Ectodermal cell (in vitro differentiated cells): ENCODE data around the gene ACER3.
"Not testable (repeated sequence)": the region's sequence is repeated elsewhere in the genome, so short reads cannot be mapped to it uniquely, and the experiment has no call there.

Experiments used
- H3K27ac ChIP-seq: 2 replicates; pipeline ENCODE4 v1.7.0; 2013; ENCODE audit warnings: mild to moderate bottlenecking, low read depth, low read length; ENCODE audit not compliant: insufficient read depth, poor library complexity, severe bottlenecking
- H3K27me3 ChIP-seq: 2 replicates; pipeline ENCODE4 v1.7.0; 2013; ENCODE audit warnings: mild to moderate bottlenecking, low read length; ENCODE audit not compliant: insufficient read depth, control insufficient read depth, poor library complexity, severe bottlenecking
- H3K36me3 ChIP-seq: one replicate; pipeline ENCODE4 v1.7.0; 2013; ENCODE audit warnings: low read length; ENCODE audit not compliant: control insufficient read depth, insufficient read depth
- H3K4me1 ChIP-seq: one replicate; pipeline ENCODE4 v1.7.0; 2013; ENCODE audit warnings: low read length; ENCODE audit not compliant: control insufficient read depth, insufficient read depth
- H3K4me3 ChIP-seq: 2 replicates; pipeline ENCODE4 v1.7.0; 2013; ENCODE audit warnings: low read depth, low read length, control low read depth; ENCODE audit not compliant: insufficient read depth
- H3K9me3 ChIP-seq: 2 replicates; pipeline ENCODE4 v1.7.0; 2013; ENCODE audit warnings: mild to moderate bottlenecking, low read length, moderate library complexity; ENCODE audit not compliant: control insufficient read depth
- WGBS, 2 experiments: methylation state at CpG; one replicate each; pipeline ENCODE4 v1.1.7; 2013; ENCODE audit warnings: missing lambda C conversion rate in 2 of 2; 5-methylcytosine and 5-hydroxymethylcytosine counted together

Gene ACER3

GRCh38 chr11:76824980-76825725 is 35.6 kb upstream of the ACER3 start:
- H3K4me1 ChIP-seq = no peaks in the 10 kb centered on the region
- 90 to 96% methylated on average over 4 to 5 of the region's 5 CpGs for WGBS, 2 experiments
- no peak overlapping the region for H3K4me3 ChIP-seq
- H3K36me3 ChIP-seq = no peaks in the 10 kb centered on the region
- H3K27me3 ChIP-seq = no peaks in the 10 kb centered on the region
- H3K9me3 ChIP-seq = no peaks in the 10 kb centered on the region
- H3K27ac ChIP-seq = no peak overlapping the region

GRCh38 chr11:76825726-76826396 is 34.9 kb upstream of the ACER3 start:
- H3K9me3 ChIP-seq = no peaks in the 10 kb centered on the region
- no peaks in the 10 kb centered on the region for H3K4me1 ChIP-seq
- H3K36me3 ChIP-seq = no peaks in the 10 kb centered on the region
- H3K27me3 ChIP-seq = no peaks in the 10 kb centered on the region
- no peak overlapping the region for H3K27ac ChIP-seq
- WGBS, 2 experiments = 94% methylated on average over 1 of the region's 1 CpG
- H3K4me3 ChIP-seq = no peak overlapping the region

- H3K4me3 ChIP-seq, H3K4me1 ChIP-seq, H3K9me3 ChIP-seq, H3K27me3 ChIP-seq, H3K36me3 ChIP-seq, H3K27ac ChIP-seq: not testable (repeated sequence)
- 60 to 94% methylated on average over 1 to 2 of the region's 3 CpGs for WGBS, 2 experiments
Observed at GRCh38 chr11:76826508-76826907, 34.2 kb upstream of the ACER3 start.

GRCh38 chr11:76827005-76827404 is 33.7 kb upstream of the ACER3 start:
- H3K4me1 ChIP-seq, H3K9me3 ChIP-seq, H3K4me3 ChIP-seq, H3K27ac ChIP-seq, H3K27me3 ChIP-seq, H3K36me3 ChIP-seq: not testable (repeated sequence)

- Histone ChIP-seq H3K9me3 (no peaks in the 10 kb centered on the region), H3K36me3 (no peaks in the 10 kb centered on the region), H3K27me3 (no peaks in the 10 kb centered on the region), H3K4me3 (no peak overlapping the region), H3K4me1 (no peaks in the 10 kb centered on the region), H3K27ac (no peak overlapping the region)
- 94% methylated on average over 9 of the region's 9 CpGs for WGBS, 2 experiments
Observed at GRCh38 chr11:76830639-76831327, 29.9 kb upstream of the ACER3 start.

- H3K4me3 ChIP-seq = no peak overlapping the region
- 82 to 97% methylated on average over 4 of the region's 4 CpGs for WGBS, 2 experiments
- no peaks in the 10 kb centered on the region for H3K36me3 ChIP-seq
- peaks cover 4% of the 10 kb centered on the region for H3K4me1 ChIP-seq
- H3K27me3 ChIP-seq = no peaks in the 10 kb centered on the region
- no peak overlapping the region for H3K27ac ChIP-seq
- no peaks in the 10 kb centered on the region for H3K9me3 ChIP-seq
Observed at GRCh38 chr11:76831686-76832310, 28.9 kb upstream of the ACER3 start.

GRCh38 chr11:76832361-76832760 is 28.4 kb upstream of the ACER3 start:
- H3K36me3 ChIP-seq = no peaks in the 10 kb centered on the region
- H3K4me3 ChIP-seq = no peak overlapping the region
- no peaks in the 10 kb centered on the region for H3K27me3 ChIP-seq
- H3K27ac ChIP-seq = no peak overlapping the region
- H3K4me1 ChIP-seq = peaks cover 5% of the 10 kb centered on the region
- no peaks in the 10 kb centered on the region for H3K9me3 ChIP-seq

- no peaks in the 10 kb centered on the region for H3K36me3 ChIP-seq
- no peak overlapping the region for H3K27ac ChIP-seq
- no peaks in the 10 kb centered on the region for H3K9me3 ChIP-seq
- H3K4me1 ChIP-seq = peaks cover 12% of the 10 kb centered on the region
- no peak overlapping the region for H3K4me3 ChIP-seq
- no peaks in the 10 kb centered on the region for H3K27me3 ChIP-seq
- 84 to 87% methylated on average over 3 of the region's 3 CpGs for WGBS, 2 experiments
Observed at GRCh38 chr11:76834151-76834550, 26.6 kb upstream of the ACER3 start.

GRCh38 chr11:76835036-76835435 is 25.7 kb upstream of the ACER3 start:
- H3K36me3 ChIP-seq = no peaks in the 10 kb centered on the region
- peaks cover 15% of the 10 kb centered on the region for H3K4me1 ChIP-seq
- no peaks in the 10 kb centered on the region for H3K27me3 ChIP-seq
- H3K27ac ChIP-seq = no peak overlapping the region
- WGBS, 2 experiments = 71 to 96% methylated on average over 1 to 2 of the region's 2 CpGs
- H3K9me3 ChIP-seq = no peaks in the 10 kb centered on the region
- H3K4me3 ChIP-seq = no peak overlapping the region

GRCh38 chr11:76835928-76836612 is 24.6 kb upstream of the ACER3 start:
- no peaks in the 10 kb centered on the region for H3K36me3 ChIP-seq
- H3K4me1 ChIP-seq = peaks cover 15% of the 10 kb centered on the region
- WGBS, 2 experiments = 91 to 94% methylated on average over 5 of the region's 5 CpGs
- no peaks in the 10 kb centered on the region for H3K9me3 ChIP-seq
- H3K27ac ChIP-seq = no peak overlapping the region
- H3K27me3 ChIP-seq = no peaks in the 10 kb centered on the region
- no peak overlapping the region for H3K4me3 ChIP-seq
